Duodenal mucosa (tissue), 2 donors: Measurements from ENCODE around the gene FAM210B.

ENCODE experiments used
- H3K27ac ChIP-seq: one replicate; pipeline ENCODE4 v1.7.0; 2013; ENCODE audit warnings: low read depth, low read length
- H3K27me3 ChIP-seq, 2 donors: one replicate each; pipeline ENCODE4 v1.7.0; 2013; ENCODE audit warnings: low read length in 2 of 2, control low read depth in 1 of 2; ENCODE audit not compliant: insufficient read depth in 2 of 2, control insufficient read depth in 1 of 2
- H3K36me3 ChIP-seq, 2 donors: one replicate each; pipeline ENCODE4 v1.7.0; 2013; ENCODE audit warnings: low read length in 2 of 2, control low read depth in 1 of 2; ENCODE audit not compliant: insufficient read depth in 2 of 2, control insufficient read depth in 1 of 2
- H3K4me1 ChIP-seq, 2 donors: one replicate each; pipeline ENCODE4 v1.7.0; 2013; ENCODE audit warnings: low read length in 2 of 2, control low read depth in 1 of 2; ENCODE audit not compliant: insufficient read depth in 2 of 2, control insufficient read depth in 1 of 2
- H3K4me3 ChIP-seq, 2 donors: one replicate each; pipeline ENCODE4 v1.7.0; 2013; ENCODE audit warnings: low read length in 2 of 2, low read depth in 1 of 2
- H3K9ac ChIP-seq, 2 donors: one replicate each; pipeline ENCODE4 v1.7.0; 2013; ENCODE audit warnings: low read length in 2 of 2, low read depth in 1 of 2
- H3K9me3 ChIP-seq, 2 donors: one replicate each; pipeline ENCODE4 v1.7.0; 2013; ENCODE audit warnings: low read length in 2 of 2, control low read depth in 1 of 2; ENCODE audit not compliant: control insufficient read depth in 1 of 2

The FAM210B gene

GRCh38 chr20:56417402-56417801 lies 58.6 kb downstream of the FAM210B start:
- no peaks in the 10 kb centered on the region for H3K27me3 ChIP-seq
- no peak overlapping the region for H3K27ac ChIP-seq
- no peak overlapping the region for H3K9ac ChIP-seq
- no peaks in the 10 kb centered on the region for H3K9me3 ChIP-seq
- H3K36me3 ChIP-seq: peaks cover 0 to 3% of the 10 kb centered on the region in 2 donors
- H3K4me3 ChIP-seq: no peak overlapping the region
- H3K4me1 ChIP-seq: peaks cover 1 to 6% of the 10 kb centered on the region in 2 donors

- H3K4me1 ChIP-seq: peaks cover 3 to 6% of the 10 kb centered on the region in 2 donors
- H3K27ac ChIP-seq: no peak overlapping the region
Observed at GRCh38 chr20:56417911-56418310, 59.1 kb downstream of the FAM210B start.

More at GRCh38 chr20:56417911-56418310, 59.1 kb downstream of the FAM210B start:
- Histone ChIP-seq H3K36me3 (peaks cover 0 to 3% of the 10 kb centered on the region in 2 donors), H3K4me3 (no peak overlapping the region), H3K9me3 (no peaks in the 10 kb centered on the region), H3K9ac (no peak overlapping the region), H3K27me3 (no peaks in the 10 kb centered on the region)
